ENCODE measurements around the gene ZKSCAN3. TPM values are rescaled to one million over a fixed set of nuclear protein-coding genes. Genes with fewer than 3 reads are reported as not detected.
"Not testable (repeated sequence)": the region's sequence is repeated elsewhere in the genome, so short reads cannot be mapped to it uniquely, and the experiment has no call there.

Gene ZKSCAN3
- 1 to 10 TPM; 1.8 TPM for total RNA-seq

- DNase-seq = peak; percentile 85
- Mint-ChIP-seq H3K27ac (peak within 1 kb of the TSS; percentile 89), H3K27me3 (peaks cover 11% of the 10 kb centered on the region), H3K36me3 (peaks cover 2% of the 10 kb centered on the region), H3K9me3 (no peaks in the 10 kb centered on the region), H3K4me1 (peaks cover 23% of the 10 kb centered on the region), H3K4me3 (peak within 1 kb of the TSS; percentile 97)
Observed at GRCh38 chr6:28349892-28350737, at the start of gene ZKSCAN3. Gene ZKSCAN3 (plus strand): TSS chr6:28349947. CDS start chr6:28359587, 9,640 bp downstream.

GRCh38 chr6:28303570-28303969 lies 46.2 kb upstream of the ZKSCAN3 start:
- DNase-seq = no peak
- peaks cover 16% of the 10 kb centered on the region for H3K4me1 Mint-ChIP-seq
- peak overlapping the region; percentile 70 for H3K27ac Mint-ChIP-seq
- peaks cover 21% of the 10 kb centered on the region for H3K36me3 Mint-ChIP-seq
- H3K4me3 Mint-ChIP-seq = peak overlapping the region; percentile 35
- no peaks in the 10 kb centered on the region for H3K27me3 Mint-ChIP-seq
- H3K9me3 Mint-ChIP-seq = peaks cover 8% of the 10 kb centered on the region

GRCh38 chr6:28306363-28306762 lies 43.4 kb upstream of the ZKSCAN3 start:
- not testable (repeated sequence) for H3K4me3 Mint-ChIP-seq, DNase-seq, H3K9me3 Mint-ChIP-seq, H3K27me3 Mint-ChIP-seq, H3K27ac Mint-ChIP-seq
- peaks cover 16% of the 10 kb centered on the region for H3K4me1 Mint-ChIP-seq
- H3K36me3 Mint-ChIP-seq = peaks cover 14% of the 10 kb centered on the region

- no peak for DNase-seq
- Mint-ChIP-seq H3K9me3 (peaks cover 8% of the 10 kb centered on the region), H3K36me3 (peaks cover 5% of the 10 kb centered on the region), H3K27ac (no peak overlapping the region), H3K4me3 (no peak overlapping the region), H3K27me3 (peaks cover 20% of the 10 kb centered on the region), H3K4me1 (no peaks in the 10 kb centered on the region)
Observed at GRCh38 chr6:28311139-28311823, 38.5 kb upstream of the ZKSCAN3 start.

- no peak for DNase-seq
- peaks cover 2% of the 10 kb centered on the region for H3K36me3 Mint-ChIP-seq
- peaks cover 5% of the 10 kb centered on the region for H3K9me3 Mint-ChIP-seq
- peaks cover 20% of the 10 kb centered on the region for H3K27me3 Mint-ChIP-seq
- H3K27ac Mint-ChIP-seq = no peak overlapping the region
- H3K4me3 Mint-ChIP-seq = no peak overlapping the region
- H3K4me1 Mint-ChIP-seq = no peaks in the 10 kb centered on the region
Observed at GRCh38 chr6:28312939-28313338, 36.8 kb upstream of the ZKSCAN3 start.

GRCh38 chr6:28315628-28316027 lies 34.1 kb upstream of the ZKSCAN3 start:
- no peaks in the 10 kb centered on the region for H3K36me3 Mint-ChIP-seq
- no peak overlapping the region for H3K27ac Mint-ChIP-seq
- peaks cover under 1% of the 10 kb centered on the region for H3K9me3 Mint-ChIP-seq
- no peak overlapping the region for H3K4me3 Mint-ChIP-seq
- DNase-seq = no peak
- no peaks in the 10 kb centered on the region for H3K4me1 Mint-ChIP-seq
- peaks cover 20% of the 10 kb centered on the region for H3K27me3 Mint-ChIP-seq

- DNase-seq, H3K9me3 Mint-ChIP-seq, H3K36me3 Mint-ChIP-seq, H3K4me1 Mint-ChIP-seq, H3K27ac Mint-ChIP-seq, H3K4me3 Mint-ChIP-seq, H3K27me3 Mint-ChIP-seq: not testable (repeated sequence)
Observed at GRCh38 chr6:28317866-28318265, 31.9 kb upstream of the ZKSCAN3 start.

GRCh38 chr6:28322661-28323060 lies 27.1 kb upstream of the ZKSCAN3 start:
- Mint-ChIP-seq H3K9me3 (peaks cover 24% of the 10 kb centered on the region), H3K27me3 (no peaks in the 10 kb centered on the region), H3K4me3 (no peak overlapping the region), H3K27ac (no peak overlapping the region), H3K4me1 (no peaks in the 10 kb centered on the region), H3K36me3 (peaks cover 28% of the 10 kb centered on the region)
- no peak for DNase-seq

- H3K9me3 Mint-ChIP-seq = peaks cover 30% of the 10 kb centered on the region
- no peak overlapping the region for H3K4me3 Mint-ChIP-seq
- no peak overlapping the region for H3K27ac Mint-ChIP-seq
- DNase-seq = no peak
- H3K36me3 Mint-ChIP-seq = peaks cover 35% of the 10 kb centered on the region
- H3K27me3 Mint-ChIP-seq = no peaks in the 10 kb centered on the region
- no peaks in the 10 kb centered on the region for H3K4me1 Mint-ChIP-seq
Observed at GRCh38 chr6:28323813-28324424, 25.8 kb upstream of the ZKSCAN3 start.

GRCh38 chr6:28326371-28326948 lies 23.3 kb upstream of the ZKSCAN3 start:
- H3K27me3 Mint-ChIP-seq = no peaks in the 10 kb centered on the region

GRCh38 chr6:28330041-28330440 lies 19.7 kb upstream of the ZKSCAN3 start:
- DNase-seq = no peak
- Mint-ChIP-seq H3K27ac (no peak overlapping the region), H3K4me3 (no peak overlapping the region), H3K9me3 (peaks cover 30% of the 10 kb centered on the region), H3K36me3 (peaks cover 35% of the 10 kb centered on the region), H3K4me1 (peaks cover 2% of the 10 kb centered on the region), H3K27me3 (no peaks in the 10 kb centered on the region)

More at GRCh38 chr6:28326371-28326948, 23.3 kb upstream of the ZKSCAN3 start:
- no peak overlapping the region for H3K27ac Mint-ChIP-seq
- H3K4me3 Mint-ChIP-seq = no peak overlapping the region
- no peak for DNase-seq
- peaks cover 40% of the 10 kb centered on the region for H3K36me3 Mint-ChIP-seq
- H3K4me1 Mint-ChIP-seq = no peaks in the 10 kb centered on the region
- H3K9me3 Mint-ChIP-seq = peaks cover 30% of the 10 kb centered on the region

- DNase-seq = no peak
- Mint-ChIP-seq H3K4me3 (no peak overlapping the region), H3K27ac (no peak overlapping the region), H3K9me3 (peaks cover 9% of the 10 kb centered on the region), H3K36me3 (peaks cover 10% of the 10 kb centered on the region), H3K27me3 (no peaks in the 10 kb centered on the region), H3K4me1 (peaks cover 2% of the 10 kb centered on the region)
Observed at GRCh38 chr6:28333047-28333446, 16.7 kb upstream of the ZKSCAN3 start.

- no peaks in the 10 kb centered on the region for H3K27me3 Mint-ChIP-seq
- H3K36me3 Mint-ChIP-seq = peaks cover 8% of the 10 kb centered on the region
- peaks cover 2% of the 10 kb centered on the region for H3K4me1 Mint-ChIP-seq
- H3K27ac Mint-ChIP-seq = peak overlapping the region; percentile 43
- DNase-seq = no peak
- no peak overlapping the region for H3K4me3 Mint-ChIP-seq
- H3K9me3 Mint-ChIP-seq = peaks cover 9% of the 10 kb centered on the region
Observed at GRCh38 chr6:28333599-28334018, 16.1 kb upstream of the ZKSCAN3 start.

- Mint-ChIP-seq H3K27ac (no peak overlapping the region), H3K9me3 (peaks cover 3% of the 10 kb centered on the region), H3K4me1 (peaks cover 2% of the 10 kb centered on the region), H3K36me3 (peaks cover under 1% of the 10 kb centered on the region), H3K4me3 (no peak overlapping the region), H3K27me3 (no peaks in the 10 kb centered on the region)
- no peak for DNase-seq
Observed at GRCh38 chr6:28334286-28335039, 15.3 kb upstream of the ZKSCAN3 start.

All from activated naive CD8-positive, alpha-beta T cell treated with anti-CD3 and anti-CD28 coated beads for 36 hours (primary cell).